AG09319 (cell line): Measurements from ENCODE around the gene KITLG.
"Not testable (repeated sequence)": the region's sequence is repeated elsewhere in the genome, so short reads cannot be mapped to it uniquely, and the experiment has no call there.

ENCODE experiments used
- DNase-seq: peaks from one replicate; pipeline ENCODE4 v3.0.0-alpha.2; 2010; ENCODE audit warnings: low read depth; ENCODE audit errors: extremely low read depth
- CTCF ChIP-seq: IDR thresholded peaks from 2 replicates; pipeline ENCODE4 v1.5.1; 2011; ENCODE audit warnings: low read depth, mild to moderate bottlenecking, inconsistent platforms, low read length, moderate library complexity

Gene KITLG

GRCh38 chr12:88553941-88554658 lies 26.2 kb downstream of the KITLG start:
- no peak for TF ChIP-seq CTCF
- peak; percentile 68 for DNase-seq

- TF ChIP-seq CTCF: no peak
- no peak for DNase-seq
Observed at GRCh38 chr12:88552610-88553079, 27.6 kb downstream of the KITLG start.

GRCh38 chr12:88549929-88550328 lies 30.3 kb downstream of the KITLG start:
- TF ChIP-seq CTCF: no peak
- no peak for DNase-seq

- not testable (repeated sequence) for DNase-seq
Observed at GRCh38 chr12:88547949-88548348, 32.3 kb downstream of the KITLG start.

- TF ChIP-seq CTCF: no peak
- DNase-seq: no peak
Observed at GRCh38 chr12:88546853-88547252, 33.4 kb downstream of the KITLG start.

- no peak for DNase-seq
- no peak for TF ChIP-seq CTCF
Observed at GRCh38 chr12:88546226-88546625, 34.0 kb downstream of the KITLG start.

- DNase-seq: no peak
- TF ChIP-seq CTCF: no peak
Observed at GRCh38 chr12:88544991-88545980, 35.0 kb downstream of the KITLG start.
